NAMALWA (cell line): ENCODE measurements around the gene DRD2.
"Not testable (repeated sequence)": the region's sequence is repeated elsewhere in the genome, so short reads cannot be mapped to it uniquely, and the experiment has no call there.

Experiments
- DNase-seq: peaks from one replicate; pipeline ENCODE4 v3.0.0-alpha.2; 2015; ENCODE audit warnings: low spot score

DRD2 gene

GRCh38 chr11:113475160-113475761, at the start of gene DRD2:
TSS of gene DRD2 (minus strand) at chr11:113475398. CDS start at chr11:113424651, 50,747 bp downstream.
- DNase-seq: no peak

GRCh38 chr11:113523906-113524305, 48.7 kb upstream of the DRD2 start:
- DNase-seq: not testable (repeated sequence)

- DNase-seq: no peak
These were observed 46.7 kb upstream of the DRD2 start for GRCh38 chr11:113521737-113522517.

GRCh38 chr11:113519989-113520613, 44.9 kb upstream of the DRD2 start:
- DNase-seq: no peak

- DNase-seq: no peak
These were observed 43.7 kb upstream of the DRD2 start for GRCh38 chr11:113518716-113519495.

- DNase-seq: no peak
These were observed 42.2 kb upstream of the DRD2 start for GRCh38 chr11:113517361-113517760.

GRCh38 chr11:113514856-113515255, 39.7 kb upstream of the DRD2 start:
- no peak for DNase-seq

- no peak for DNase-seq
These were observed 32.1 kb upstream of the DRD2 start for GRCh38 chr11:113507341-113507740.

GRCh38 chr11:113506893-113507292, 31.7 kb upstream of the DRD2 start:
- no peak for DNase-seq

- DNase-seq: no peak
These were observed 31.3 kb upstream of the DRD2 start for GRCh38 chr11:113506461-113506860.

GRCh38 chr11:113505541-113506375, 30.6 kb upstream of the DRD2 start:
- DNase-seq: no peak

- DNase-seq: no peak
These were observed 29.8 kb upstream of the DRD2 start for GRCh38 chr11:113505046-113505445.

GRCh38 chr11:113504586-113504985, 29.4 kb upstream of the DRD2 start:
- DNase-seq: no peak

- DNase-seq: no peak
These were observed 28.9 kb upstream of the DRD2 start for GRCh38 chr11:113504071-113504470.

GRCh38 chr11:113497066-113497910, 22.1 kb upstream of the DRD2 start:
- no peak for DNase-seq

GRCh38 chr11:113496026-113496651, 20.9 kb upstream of the DRD2 start:
- no peak for DNase-seq

GRCh38 chr11:113494021-113494420, 18.8 kb upstream of the DRD2 start:
- DNase-seq: no peak

- peak; percentile 15 for DNase-seq
These were observed 18.0 kb upstream of the DRD2 start for GRCh38 chr11:113493206-113493605.

- no peak for DNase-seq
These were observed 13.7 kb upstream of the DRD2 start for GRCh38 chr11:113488931-113489351.

- DNase-seq: no peak
These were observed 12.4 kb upstream of the DRD2 start for GRCh38 chr11:113487622-113488021.
